ENCODE measurements around the gene CDC42EP2.

- TF ChIP-seq CTCF (IDR thresholded peaks at IDR 0.05) (no peak), EZH2 (IDR thresholded peaks at IDR 0.05) (no peak), EZH2phosphoT487 (IDR thresholded peaks at IDR 0.05) (no peak)
Measured at GRCh38 chr11:65330544-65330943, 15.9 kb downstream of the CDC42EP2 start.
